ENCODE results near the gene POLR2L.

DNA sequence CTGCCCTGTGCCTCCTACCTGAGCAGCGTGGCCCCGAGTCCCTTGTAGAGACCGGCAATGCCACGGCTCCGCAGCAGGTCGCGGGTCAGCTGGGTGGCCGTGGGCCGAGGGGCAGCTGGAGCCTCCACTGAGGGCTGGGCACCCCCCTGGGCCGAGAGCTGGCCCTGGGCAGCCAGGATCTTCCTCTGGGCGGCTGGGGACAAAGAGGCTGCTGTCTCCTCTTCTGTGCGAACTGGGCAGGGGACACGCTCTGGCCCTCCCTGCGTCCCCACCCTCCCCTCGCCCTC is 49.9 kb downstream of the POLR2L start:
- TF ChIP-seq, protein P1, sequence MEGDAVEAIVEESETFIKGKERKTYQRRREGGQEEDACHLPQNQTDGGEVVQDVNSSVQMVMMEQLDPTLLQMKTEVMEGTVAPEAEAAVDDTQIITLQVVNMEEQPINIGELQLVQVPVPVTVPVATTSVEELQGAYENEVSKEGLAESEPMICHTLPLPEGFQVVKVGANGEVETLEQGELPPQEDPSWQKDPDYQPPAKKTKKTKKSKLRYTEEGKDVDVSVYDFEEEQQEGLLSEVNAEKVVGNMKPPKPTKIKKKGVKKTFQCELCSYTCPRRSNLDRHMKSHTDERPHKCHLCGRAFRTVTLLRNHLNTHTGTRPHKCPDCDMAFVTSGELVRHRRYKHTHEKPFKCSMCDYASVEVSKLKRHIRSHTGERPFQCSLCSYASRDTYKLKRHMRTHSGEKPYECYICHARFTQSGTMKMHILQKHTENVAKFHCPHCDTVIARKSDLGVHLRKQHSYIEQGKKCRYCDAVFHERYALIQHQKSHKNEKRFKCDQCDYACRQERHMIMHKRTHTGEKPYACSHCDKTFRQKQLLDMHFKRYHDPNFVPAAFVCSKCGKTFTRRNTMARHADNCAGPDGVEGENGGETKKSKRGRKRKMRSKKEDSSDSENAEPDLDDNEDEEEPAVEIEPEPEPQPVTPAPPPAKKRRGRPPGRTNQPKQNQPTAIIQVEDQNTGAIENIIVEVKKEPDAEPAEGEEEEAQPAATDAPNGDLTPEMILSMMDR (IDR thresholded peaks at IDR 0.05): no peak
- TF ChIP-seq POLR2A (IDR thresholded peaks at IDR 0.05): no peak

All from testis (tissue), 2 donors.